Measurements from ENCODE around the gene EVC.

The EVC gene

GRCh38 chr4:5703831-5704230 is 7.2 kb upstream of the EVC start:
- H3K27me3 Mint-ChIP-seq, result peaks cover 18% of the 10 kb centered on the region
- H3K4me3 Mint-ChIP-seq, result no peak overlapping the region
- H3K4me1 Mint-ChIP-seq, result peaks cover 4% of the 10 kb centered on the region
- DNase-seq (no peak), ATAC-seq (no peak)
- H3K9me3 Mint-ChIP-seq, result peaks cover 16% of the 10 kb centered on the region
- H3K36me3 Mint-ChIP-seq (ENCODE audit: low read depth), result no peaks in the 10 kb centered on the region
- H3K27ac Mint-ChIP-seq, result no peak overlapping the region

DNA sequence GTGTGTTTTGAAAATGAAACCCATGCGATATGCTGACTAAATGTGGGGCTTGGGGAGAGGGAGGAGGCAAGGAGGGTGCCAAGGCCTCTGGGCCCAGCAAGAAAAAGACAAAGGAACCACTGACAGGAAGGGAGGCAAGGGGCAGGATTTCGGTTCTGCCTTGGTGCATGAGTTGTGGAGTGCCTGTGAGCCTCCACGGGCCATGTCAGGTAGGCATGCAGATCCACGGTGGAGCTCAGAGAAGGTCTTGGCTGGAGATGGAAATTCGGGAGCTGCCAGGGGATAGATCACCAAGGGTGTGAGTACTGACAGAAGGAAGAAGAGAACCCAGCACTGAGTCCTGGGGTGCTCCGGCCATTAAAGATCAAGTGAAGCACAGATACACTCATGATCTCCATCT is 6.7 kb upstream of the EVC start:
- Mint-ChIP-seq H3K9me3 (peaks cover 16% of the 10 kb centered on the region), H3K4me3 (no peak overlapping the region), H3K27ac (no peak overlapping the region), H3K27me3 (peaks cover 18% of the 10 kb centered on the region), H3K36me3 (ENCODE audit: low read depth) (no peaks in the 10 kb centered on the region), H3K4me1 (peaks cover 4% of the 10 kb centered on the region)
- ATAC-seq (no peak), DNase-seq (no peak)

DNA sequence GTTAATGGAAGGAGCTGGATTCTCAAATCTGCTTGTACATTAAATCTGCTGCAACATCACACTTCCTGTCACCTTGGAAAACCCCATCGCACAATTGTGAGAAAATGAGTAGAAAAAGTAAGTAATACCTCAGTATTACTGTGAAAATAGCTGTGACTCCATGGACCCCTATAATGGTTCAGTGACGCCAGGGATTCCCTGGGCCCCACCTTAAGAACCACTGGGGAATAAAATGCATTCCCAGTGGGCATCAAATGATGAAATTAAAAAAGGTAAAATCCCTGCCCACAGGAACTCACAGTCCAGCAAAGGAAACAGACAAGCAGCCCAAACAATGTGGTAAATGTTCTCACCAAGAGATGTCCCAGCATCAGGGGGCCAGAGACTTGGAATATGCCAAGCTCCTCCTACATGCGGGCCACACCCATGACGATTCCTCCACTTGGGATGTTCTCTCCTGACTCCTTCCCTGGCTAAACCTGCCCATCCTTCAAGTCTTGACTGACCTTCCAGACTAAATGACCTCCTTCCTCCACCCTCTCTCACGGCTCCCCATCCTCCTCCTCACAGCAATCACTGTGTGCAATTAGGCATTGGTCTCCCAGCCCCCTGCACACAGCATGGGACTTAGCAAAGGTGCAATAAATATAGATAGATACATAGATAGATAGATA is 5.2 kb upstream of the EVC start:
- Mint-ChIP-seq H3K4me3 (no peak overlapping the region), H3K36me3 (ENCODE audit: low read depth) (no peaks in the 10 kb centered on the region), H3K4me1 (peaks cover 8% of the 10 kb centered on the region), H3K27me3 (peaks cover 30% of the 10 kb centered on the region), H3K27ac (no peak overlapping the region), H3K9me3 (peaks cover 16% of the 10 kb centered on the region)
- ATAC-seq (no peak), DNase-seq (no peak)

- Mint-ChIP-seq H3K27me3 (peaks cover 33% of the 10 kb centered on the region), H3K4me3 (no peak overlapping the region), H3K36me3 (ENCODE audit: low read depth) (no peaks in the 10 kb centered on the region), H3K27ac (no peak overlapping the region), H3K9me3 (peaks cover 14% of the 10 kb centered on the region), H3K4me1 (peaks cover 8% of the 10 kb centered on the region)
- ATAC-seq (peak; percentile 18), DNase-seq (no peak)
Measured at GRCh38 chr4:5706486-5707290, 4.3 kb upstream of the EVC start.

DNA sequence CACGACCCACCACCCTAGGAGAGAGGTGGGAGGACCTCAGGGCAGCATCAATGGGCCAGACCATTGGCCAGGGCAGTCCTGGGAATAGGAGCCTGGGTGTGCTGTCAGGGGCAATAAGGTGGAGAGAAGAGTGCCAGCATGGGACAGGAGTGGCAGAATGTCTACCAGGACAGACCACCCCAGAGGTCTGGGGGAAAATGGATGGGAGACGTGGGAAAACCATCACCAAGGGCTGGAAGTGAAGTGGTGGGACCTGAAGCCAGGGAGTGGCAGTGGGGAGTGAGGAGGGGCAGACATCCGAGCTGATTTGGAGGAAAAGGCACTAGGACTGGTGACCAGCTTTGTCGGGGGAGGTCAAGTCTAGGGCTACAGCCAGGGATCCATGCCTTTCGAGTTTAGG is 3.6 kb upstream of the EVC start:
- ATAC-seq (no peak), DNase-seq (no peak)
- Mint-ChIP-seq H3K4me3 (peak overlapping the region; percentile 36), H3K36me3 (ENCODE audit: low read depth) (no peaks in the 10 kb centered on the region), H3K4me1 (peaks cover 13% of the 10 kb centered on the region), H3K9me3 (peaks cover 11% of the 10 kb centered on the region), H3K27ac (no peak overlapping the region), H3K27me3 (peaks cover 38% of the 10 kb centered on the region)

DNA sequence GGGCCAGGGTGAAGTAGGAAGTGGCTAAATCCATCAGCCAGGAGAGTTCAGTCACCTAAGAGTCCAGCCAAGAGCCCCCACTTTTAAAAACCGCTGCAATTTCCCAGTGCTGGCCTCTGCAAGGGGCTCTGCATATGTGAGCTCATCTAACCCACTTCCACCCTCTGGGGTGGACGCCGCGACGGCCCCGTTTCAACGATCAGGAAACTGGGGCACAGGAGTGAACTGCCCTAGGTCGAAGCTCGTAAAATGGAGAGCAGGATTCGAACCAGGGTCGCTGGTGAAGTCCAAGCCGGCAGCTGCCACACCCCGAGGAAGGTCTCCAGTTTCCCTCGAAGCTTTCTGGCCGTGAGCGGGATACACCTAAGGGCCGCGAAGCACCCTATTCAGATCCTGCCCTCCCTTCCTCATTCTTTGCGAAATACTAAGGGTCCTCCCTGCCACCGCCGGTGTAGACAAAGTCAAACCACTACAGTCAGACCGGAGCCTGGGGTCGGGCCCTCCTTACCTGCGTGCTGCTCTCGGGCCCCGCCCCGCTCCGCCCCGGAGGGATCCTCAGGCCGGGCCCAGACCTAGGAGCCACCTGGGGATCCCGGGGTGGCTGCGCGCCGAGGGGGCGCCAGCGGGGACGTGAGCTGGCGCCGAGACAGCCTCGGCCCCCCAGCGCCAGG is 3.1 kb upstream of the EVC start:
- peaks cover 17% of the 10 kb centered on the region for H3K4me1 Mint-ChIP-seq
- H3K27ac Mint-ChIP-seq, result no peak overlapping the region
- peak overlapping the region; percentile 36 for H3K4me3 Mint-ChIP-seq
- no peak for ATAC-seq
- no peak for DNase-seq
- peaks cover 43% of the 10 kb centered on the region for H3K27me3 Mint-ChIP-seq
- peaks cover 14% of the 10 kb centered on the region for H3K9me3 Mint-ChIP-seq
- no peaks in the 10 kb centered on the region for H3K36me3 Mint-ChIP-seq (ENCODE audit: low read depth)

DNA sequence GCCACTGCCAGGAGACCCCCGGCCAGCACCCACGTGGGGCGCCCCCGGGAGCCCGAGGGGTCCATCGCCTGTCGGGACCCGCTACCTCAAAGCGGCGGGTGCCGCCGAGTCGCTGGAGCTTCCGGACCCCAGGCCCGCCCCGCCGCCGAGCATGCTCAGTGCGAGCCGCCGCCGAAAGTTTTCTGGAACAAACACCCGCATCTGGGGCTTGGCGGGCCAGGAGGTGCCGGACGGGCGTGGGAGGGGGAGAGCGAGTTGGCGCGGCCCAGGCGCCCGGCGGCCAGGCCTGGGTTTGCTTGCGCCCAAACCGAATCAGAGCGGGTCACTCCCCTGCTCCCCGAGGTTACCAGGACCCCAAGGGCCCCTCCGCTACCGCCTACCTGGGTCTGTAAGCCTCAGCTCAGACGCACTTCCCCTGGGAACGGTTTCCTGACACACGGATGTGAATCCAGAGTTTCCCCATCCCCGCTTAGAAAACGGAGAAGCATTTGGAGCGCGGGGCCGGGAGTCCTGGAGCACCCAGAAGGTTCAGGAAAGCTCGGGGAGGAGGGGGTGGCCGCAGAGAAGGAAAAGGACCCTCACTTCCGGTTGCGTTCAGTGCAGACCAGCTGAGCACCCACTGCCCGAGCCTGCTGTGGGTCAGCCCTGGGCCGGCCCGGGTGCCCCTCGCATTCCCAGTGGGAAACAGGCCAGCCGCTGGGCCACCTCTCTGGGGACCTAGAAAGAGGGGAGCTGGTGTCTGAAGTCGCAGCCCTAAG is 2.4 kb upstream of the EVC start, which contains the start of gene EVC2:
TSS of gene EVC2 (minus strand) at position 111 of the 758 bp plus-strand sequence. CDS start at position 65, 46 bp downstream.
- H3K4me1 Mint-ChIP-seq, result peaks cover 17% of the 10 kb centered on the region
- ATAC-seq (no peak), DNase-seq (peak; percentile 19)
- H3K4me3 Mint-ChIP-seq, result peak within 1 kb of the TSS; percentile 36
- peaks cover 46% of the 10 kb centered on the region for H3K27me3 Mint-ChIP-seq
- H3K9me3 Mint-ChIP-seq, result peaks cover 13% of the 10 kb centered on the region
- H3K27ac Mint-ChIP-seq, result no peak within 1 kb of the TSS
- no peaks in the 10 kb centered on the region for H3K36me3 Mint-ChIP-seq (ENCODE audit: low read depth)

GRCh38 chr4:5709207-5709575 is 1.8 kb upstream of the EVC start:
- no peak overlapping the region for H3K4me3 Mint-ChIP-seq
- H3K9me3 Mint-ChIP-seq, result peaks cover 11% of the 10 kb centered on the region
- H3K4me1 Mint-ChIP-seq, result peaks cover 17% of the 10 kb centered on the region
- no peak overlapping the region for H3K27ac Mint-ChIP-seq
- ATAC-seq, result no peak
- DNase-seq, result no peak
- peaks cover 3% of the 10 kb centered on the region for H3K36me3 Mint-ChIP-seq (ENCODE audit: low read depth)
- peaks cover 48% of the 10 kb centered on the region for H3K27me3 Mint-ChIP-seq

DNA sequence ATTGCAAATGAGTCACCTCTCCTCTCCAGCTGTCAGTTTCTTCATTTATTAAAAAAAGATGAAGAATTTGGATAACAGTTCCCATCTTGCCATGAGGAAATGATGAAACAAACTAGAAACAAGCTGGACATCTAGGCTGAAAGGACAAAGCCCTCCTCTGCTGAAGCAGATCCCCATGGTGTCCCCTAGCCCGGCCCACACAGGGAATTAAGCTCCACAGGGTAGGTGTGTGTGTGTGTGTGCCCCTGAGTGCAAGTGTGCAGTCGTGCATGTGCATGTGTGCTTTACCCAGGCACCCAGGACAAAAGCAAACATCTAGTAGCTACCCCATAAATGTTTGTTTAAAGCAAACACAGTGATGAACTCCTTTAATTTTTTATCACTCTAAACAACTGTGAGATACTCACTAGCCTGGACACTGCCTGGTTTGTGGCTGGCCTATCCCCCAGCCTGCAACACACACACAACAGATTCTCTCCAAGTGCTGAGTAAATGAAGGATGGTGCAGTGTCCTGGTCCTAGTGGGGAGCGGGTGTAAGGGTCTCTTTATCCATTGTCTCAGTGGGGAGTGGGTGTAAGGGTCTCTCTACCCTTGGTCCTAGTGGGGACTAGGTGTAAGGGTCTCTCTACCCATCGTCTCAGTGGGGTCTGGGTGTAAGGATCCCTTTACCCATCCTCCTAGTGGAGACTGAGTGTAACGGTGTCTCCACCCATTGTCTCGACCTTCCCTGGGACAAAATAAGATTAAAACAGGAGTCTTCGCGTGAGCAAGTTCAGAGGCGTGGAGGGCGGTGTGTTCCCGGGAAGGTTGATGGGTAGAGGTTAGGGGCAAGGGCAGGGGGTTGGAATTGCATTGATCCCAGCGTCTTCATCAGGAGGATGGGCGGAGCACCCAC is 688 bp upstream of the EVC start:
- peaks cover 48% of the 10 kb centered on the region for H3K27me3 Mint-ChIP-seq
- DNase-seq (no peak), ATAC-seq (no peak)
- H3K4me1 Mint-ChIP-seq, result peaks cover 17% of the 10 kb centered on the region
- H3K4me3 Mint-ChIP-seq, result peak overlapping the region; percentile 54
- peaks cover 18% of the 10 kb centered on the region for H3K9me3 Mint-ChIP-seq
- peaks cover 3% of the 10 kb centered on the region for H3K36me3 Mint-ChIP-seq (ENCODE audit: low read depth)
- H3K27ac Mint-ChIP-seq, result no peak overlapping the region

GRCh38 chr4:5711479-5712184 is 631 bp downstream of the EVC start:
- DNase-seq (no peak), ATAC-seq (no peak)
- Mint-ChIP-seq H3K36me3 (ENCODE audit: low read depth) (peaks cover 3% of the 10 kb centered on the region), H3K9me3 (peaks cover 23% of the 10 kb centered on the region), H3K4me3 (peak overlapping the region; percentile 61), H3K4me1 (peaks cover 17% of the 10 kb centered on the region), H3K27ac (no peak overlapping the region), H3K27me3 (peaks cover 44% of the 10 kb centered on the region)

- Mint-ChIP-seq H3K36me3 (ENCODE audit: low read depth) (peaks cover 3% of the 10 kb centered on the region), H3K9me3 (peaks cover 25% of the 10 kb centered on the region), H3K27me3 (peaks cover 36% of the 10 kb centered on the region), H3K4me3 (peak overlapping the region; percentile 4), H3K27ac (peak overlapping the region; percentile 44), H3K4me1 (peaks cover 15% of the 10 kb centered on the region)
- peak; percentile 68 for ATAC-seq
- DNase-seq, result no peak
Measured at GRCh38 chr4:5712517-5712916, 1.5 kb downstream of the EVC start.

DNA sequence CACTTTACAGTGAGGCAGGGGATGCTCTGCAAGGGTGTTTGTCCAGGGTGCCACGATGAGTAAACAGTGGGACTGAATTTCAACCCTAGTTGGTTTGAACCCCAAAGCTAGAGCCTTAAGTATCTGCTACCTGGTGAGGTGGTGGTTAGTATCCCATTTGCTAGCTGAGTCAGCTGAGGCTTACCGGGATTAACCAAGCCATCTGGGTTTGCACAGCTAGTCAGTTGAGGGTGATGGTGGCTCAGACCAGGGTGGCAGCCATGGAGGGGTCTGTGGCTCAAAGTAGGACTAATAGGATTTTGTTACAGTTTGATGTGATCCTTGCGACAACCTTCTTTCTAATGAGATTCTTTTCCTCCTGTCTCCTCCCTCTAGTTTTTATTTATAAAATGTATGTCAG is 1.9 kb downstream of the EVC start:
- no peak overlapping the region for H3K4me3 Mint-ChIP-seq
- no peak overlapping the region for H3K27ac Mint-ChIP-seq
- H3K4me1 Mint-ChIP-seq, result peaks cover 12% of the 10 kb centered on the region
- H3K9me3 Mint-ChIP-seq, result peaks cover 28% of the 10 kb centered on the region
- no peak for ATAC-seq
- DNase-seq, result no peak
- H3K27me3 Mint-ChIP-seq, result peaks cover 33% of the 10 kb centered on the region
- peaks cover 3% of the 10 kb centered on the region for H3K36me3 Mint-ChIP-seq (ENCODE audit: low read depth)

DNA sequence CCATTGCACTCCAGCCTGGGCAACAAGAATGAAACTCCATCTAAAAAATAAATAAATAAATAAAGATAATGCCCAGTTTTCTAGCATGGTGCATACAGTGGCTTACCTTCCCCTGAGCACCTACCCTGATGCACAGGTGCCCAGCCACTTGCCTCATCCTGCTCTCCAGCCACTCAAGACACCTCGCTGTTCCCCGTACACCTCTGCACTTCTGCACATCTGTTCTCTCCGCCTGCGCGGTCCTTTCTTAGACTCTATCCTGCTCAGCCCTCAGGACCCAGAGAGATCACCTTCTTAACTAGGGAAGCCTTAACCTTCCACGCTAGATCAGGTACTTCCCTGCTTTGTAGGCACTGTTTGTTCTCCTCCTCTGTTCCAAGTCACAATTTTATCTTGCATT is 2.9 kb downstream of the EVC start:
- Mint-ChIP-seq H3K9me3 (peaks cover 28% of the 10 kb centered on the region), H3K4me3 (no peak overlapping the region), H3K36me3 (ENCODE audit: low read depth) (peaks cover 3% of the 10 kb centered on the region), H3K27me3 (peaks cover 31% of the 10 kb centered on the region), H3K27ac (no peak overlapping the region), H3K4me1 (peaks cover 12% of the 10 kb centered on the region)
- no peak for DNase-seq
- no peak for ATAC-seq
